Heart right ventricle (tissue), 16 donors: ENCODE data around the gene CR2. TPM values are rescaled to one million over a fixed set of nuclear protein-coding genes. Genes with fewer than 3 reads are reported as not detected.

Source experiments
- ATAC-seq, 8 donors: fragments of 200-7000 bp; cut with Tn5 transposase; one replicate each; pipeline ENCODE4 v1.9.1; 2020; ENCODE audit warnings: mild to moderate bottlenecking in 8 of 8, moderate library complexity in 8 of 8, moderate number of reproducible peaks in 1 of 8
- DNase-seq, 2 donors: peaks; one replicate each; pipeline ENCODE4 v3.0.0-alpha.2; 2020
- H3K27ac ChIP-seq, 10 donors: fragments of 200-600 bp; sonication (generic) in 2 of 10; one replicate each; pipeline versions ENCODE4 v1.5.0 to v1.8.0; 2020 to 2022; ENCODE audit warnings: mild to moderate bottlenecking in 3 of 10
- H3K27me3 ChIP-seq, 7 donors: fragments of 200-600 bp; one replicate each; pipeline ENCODE4 v1.8.0; 2021 to 2022; ENCODE audit warnings: mild to moderate bottlenecking in 2 of 7
- H3K36me3 ChIP-seq, 9 donors: fragments of 200-600 bp; sonication (generic) in 1 of 9; one replicate each; pipeline versions ENCODE4 v1.5.0 to v1.8.0; 2020 to 2022; ENCODE audit warnings: mild to moderate bottlenecking in 2 of 9
- H3K4me1 ChIP-seq, 9 donors: fragments of 200-600 bp; sonication (generic) in 1 of 9; one replicate each; pipeline versions ENCODE4 v1.5.0 to v1.8.0; 2020 to 2022; ENCODE audit warnings: mild to moderate bottlenecking in 4 of 9
- H3K4me3 ChIP-seq, 10 donors: fragments of 200-600 bp; sonication (generic) in 2 of 10; one replicate each; pipeline versions ENCODE4 v1.5.0 to v1.8.0; 2020 to 2022; ENCODE audit warnings: mild to moderate bottlenecking in 7 of 10, moderate library complexity in 2 of 10
- H3K9me3 ChIP-seq, 11 donors: fragments of 200-600 bp in 10 of 11; sonication (generic) in 2 of 11; one replicate each; pipeline versions ENCODE4 v1.5.0 to v1.8.0; 2013 to 2022; ENCODE audit warnings: mild to moderate bottlenecking in 2 of 11, control low read depth in 1 of 11, moderate library complexity in 1 of 11
- CTCF ChIP-seq, 9 donors: fragments of 200-600 bp; sonication (generic) in 2 of 9; IDR thresholded peaks; one replicate each; pipeline versions ENCODE4 v1.5.0 to v1.8.0; 2021 to 2022; ENCODE audit warnings: antibody characterized with exemption in 9 of 9, mild to moderate bottlenecking in 5 of 9, moderate library complexity in 1 of 9
- WGBS, 2 donors: extraction: QIAGEN DNeasy Blood & Tissue Kit; methylation state at CpG; one replicate each; pipeline ENCODE4 v1.1.7; 2013; ENCODE audit warnings: inconsistent platforms in 1 of 2; 5-methylcytosine and 5-hydroxymethylcytosine counted together
- intact Hi-C, 10 donors: fragments of 100-400 bp; cut with DNase I; formaldehyde crosslinking; loops; one replicate each; pipeline versions ENCODE4 v1.11.1 to v1.14.2; 2022
- polyA plus RNA-seq, 2 donors: library from polyadenylated mRNA; stranded (reverse); fragments of 200-250 nt; gene quantifications; one replicate each; pipeline ENCODE4 v1.2.3, GENCODE V29; 2013
- total RNA-seq, 10 donors: library from RNA; stranded (reverse); fragmentation: NEBNext Ultra II Directional in 3 of 10; extraction: Animal tissue kit (Norgen Biotek cat#: 25700) in 3 of 10; gene quantifications; one replicate each; pipeline versions ENCODE4 v1.2.1 to v1.2.4, GENCODE V29; 2021 to 2023
- donor health status: Arrhythmogenic right ventricular cardiomyopathy.
- donor health status: ischemic (EF 13 %, LVEDD 7.1; RV severe dilation, severe dysfunction).
- donor health status: healthy with polysubstance abuse.
- donor health status: DM: no; HTN: yes; CAD: no.
- donor health status: DM: no; HTN: no; CAD: no.
- donor health status: ischemic (EF 25% LVEDD 6.9; RV normal size, moderate dysfunction).
- donor health status: ischemic (EF 25% LVEDD 5.7; RV mildly dilated, moderate dysfunction).
- donor health status: healthy.
- donor health status: DM: yes; HTN: yes; CAD: no.
- donor health status: Ischemic cardiomyopathy.
- donor health status: ischemic (EF 35%, LVEDD 5.7; RV mildly dilated, moderate dysfunction).
- donor health status: nonischemic (EF 11% LVEDD 7.7; RV severe dilation, severe dysfunction).
- donor health status: DM: yes; HTN: yes; CAD: no.
- donor health status: PGD.
- donor health status: ischemic (EF 29% LVEDD 5.4; RV normal size, mild dysfunction).
- donor health status: nonischemic (EF 23%, LVEDD 6.1; RV moderate dilation, normal function).

Gene CR2
- total and polyA plus RNA-seq, 12 donors: 0.01 to 0.06 TPM; not detected in 10

DNA sequence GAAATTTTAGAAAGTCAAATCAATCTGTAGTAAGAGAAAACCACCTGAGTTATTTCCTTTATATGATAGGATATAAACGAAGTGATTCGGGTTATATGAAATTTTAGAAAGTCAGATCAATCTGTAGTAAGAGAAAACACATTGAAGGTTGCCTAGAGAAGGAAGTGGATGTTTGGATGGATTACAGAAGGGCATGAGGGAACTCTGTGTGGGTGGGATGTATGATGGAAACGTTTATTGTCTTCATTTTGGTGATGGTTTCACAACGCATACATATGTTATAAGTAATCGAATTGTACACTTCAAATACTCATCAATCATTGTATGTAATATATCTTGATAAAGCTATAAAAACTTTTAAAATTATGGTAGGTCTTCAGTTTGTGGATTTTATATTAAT, 46.9 kb downstream of the CR2 start:
- ATAC-seq: no peak

DNA sequence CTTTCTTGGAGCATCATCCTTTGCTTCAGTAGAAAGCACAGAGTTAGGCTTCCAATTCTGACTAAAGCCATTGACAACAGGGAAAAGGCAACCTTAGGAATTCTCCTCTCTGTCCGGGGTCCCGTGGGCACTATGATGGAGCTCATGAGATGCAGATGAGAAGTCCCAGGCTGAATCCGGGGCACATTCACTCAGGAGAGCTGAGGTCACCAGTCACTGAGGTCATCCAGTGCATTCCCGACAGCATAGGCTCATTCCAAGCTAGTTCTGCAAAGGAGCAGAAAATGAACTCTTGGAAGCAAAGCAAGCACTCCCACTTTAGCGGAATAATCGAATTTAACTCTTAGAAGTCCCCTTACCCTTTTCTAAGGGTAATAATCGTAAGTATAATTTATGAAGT, 48.6 kb downstream of the CR2 start:
- H3K4me3 ChIP-seq: no peak overlapping the region
- no peak for TF ChIP-seq CTCF (IDR thresholded peaks at IDR 0.05)
- H3K27me3 ChIP-seq: peaks cover 0 to 89% (median 55%) of the 10 kb centered on the region in 7 donors
- no peaks in the 10 kb centered on the region for H3K9me3 ChIP-seq
- no peak overlapping the region for H3K27ac ChIP-seq
- H3K4me1 ChIP-seq: peaks cover 0 to 16% (median 0%) of the 10 kb centered on the region in 9 donors
- ATAC-seq (no peak), DNase-seq (no peak)
- intact Hi-C loops: loop anchor here in 1 of 10 donors (5.0 kb wide), 1 partner anchor 415 kb away; the partner anchor contains the start of gene C4BPB
- H3K36me3 ChIP-seq: peaks cover 0 to 18% (median 0%) of the 10 kb centered on the region in 9 donors
- WGBS, 2 donors: 54 to 57% methylated on average over 7 of the region's 7 CpGs

More for the DNA sequence above, 46.9 kb downstream of the CR2 start:
- no peak for DNase-seq
- peaks cover 0 to 18% (median 4%) of the 10 kb centered on the region in 9 donors for H3K4me1 ChIP-seq
- intact Hi-C loops: loop anchor here in 1 of 10 donors (5.0 kb wide), 1 partner anchor 414 kb away; the partner anchor contains the start of gene C4BPB
- H3K27ac ChIP-seq: no peak overlapping the region
- TF ChIP-seq CTCF (IDR thresholded peaks at IDR 0.05): no peak
- H3K36me3 ChIP-seq: peaks cover 0 to 1% (median 0%) of the 10 kb centered on the region in 9 donors
- H3K4me3 ChIP-seq: no peak overlapping the region
- no peaks in the 10 kb centered on the region for H3K9me3 ChIP-seq
- 58 to 67% methylated on average over 5 of the region's 5 CpGs for WGBS, 2 donors
- H3K27me3 ChIP-seq: peaks cover 0 to 94% (median 72%) of the 10 kb centered on the region in 7 donors

DNA sequence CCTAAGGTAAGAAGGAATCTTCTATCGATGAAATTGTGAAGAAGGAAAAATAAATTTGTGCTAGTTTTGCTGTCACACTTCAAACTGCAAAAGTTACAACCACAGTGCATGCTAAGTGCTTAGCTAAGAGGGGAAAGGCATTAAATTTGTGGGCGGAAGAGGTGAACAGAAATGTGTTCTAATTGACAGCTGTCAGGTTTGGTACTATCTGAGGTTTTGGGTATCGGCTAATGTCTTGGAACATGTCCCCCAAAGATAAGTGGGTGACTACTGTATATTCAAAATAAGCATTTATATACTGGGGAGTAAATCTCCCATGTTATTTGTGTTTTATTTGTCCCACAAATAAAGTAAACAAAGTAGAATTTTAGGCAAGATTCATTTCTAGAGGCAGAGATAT, 49.8 kb downstream of the CR2 start:
- WGBS, 2 donors: 88 to 90% methylated on average over 3 of the region's 3 CpGs
- DNase-seq: no peak
- H3K4me3 ChIP-seq: no peak overlapping the region
- ATAC-seq: no peak
- peaks cover 0 to 80% (median 43%) of the 10 kb centered on the region in 7 donors for H3K27me3 ChIP-seq
- H3K27ac ChIP-seq: no peak overlapping the region
- H3K4me1 ChIP-seq: peaks cover 0 to 9% (median 0%) of the 10 kb centered on the region in 9 donors
- no peak for TF ChIP-seq CTCF (IDR thresholded peaks at IDR 0.05)
- H3K36me3 ChIP-seq: peaks cover 0 to 30% (median 0%) of the 10 kb centered on the region in 9 donors
- intact Hi-C loops: loop anchor here in 1 of 10 donors (5.0 kb wide), 1 partner anchor 417 kb away; the partner anchor contains the start of gene C4BPB
- H3K9me3 ChIP-seq: no peaks in the 10 kb centered on the region

- no peak for TF ChIP-seq CTCF (IDR thresholded peaks at IDR 0.05)
- H3K9me3 ChIP-seq: no peaks in the 10 kb centered on the region
- no peak overlapping the region for H3K27ac ChIP-seq
- no peak for DNase-seq
- no peak overlapping the region for H3K4me3 ChIP-seq
- ATAC-seq: no peak
- H3K27me3 ChIP-seq: peaks cover 0 to 77% (median 39%) of the 10 kb centered on the region in 7 donors
- intact Hi-C loops: loop anchor here in 1 of 10 donors (5.0 kb wide), 1 partner anchor 417 kb away; the partner anchor contains the start of gene C4BPB
- H3K4me1 ChIP-seq: peaks cover 0 to 4% (median 0%) of the 10 kb centered on the region in 9 donors
- H3K36me3 ChIP-seq: peaks cover 0 to 35% (median 0%) of the 10 kb centered on the region in 9 donors
Measured at GRCh38 chr1:207504438-207504837, 50.3 kb downstream of the CR2 start.
